Mucosa of stomach (tissue), 1 donor: ENCODE data around the gene GPC6.

Experiments
- H3K27me3 ChIP-seq: one replicate; pipeline ENCODE4 v1.7.0; 2013; ENCODE audit warnings: mild to moderate bottlenecking, low read length; ENCODE audit not compliant: control insufficient read depth, insufficient read depth
- H3K36me3 ChIP-seq: one replicate; pipeline ENCODE4 v1.7.0; 2013; ENCODE audit warnings: low read length; ENCODE audit not compliant: control insufficient read depth, insufficient read depth
- H3K4me1 ChIP-seq: one replicate; pipeline ENCODE4 v1.7.0; 2013; ENCODE audit warnings: mild to moderate bottlenecking, low read length; ENCODE audit not compliant: control insufficient read depth, insufficient read depth
- H3K4me3 ChIP-seq: one replicate; pipeline ENCODE4 v1.7.0; 2013; ENCODE audit warnings: low read length
- H3K9ac ChIP-seq: one replicate; pipeline ENCODE4 v1.7.0; 2013; ENCODE audit warnings: mild to moderate bottlenecking, low read length, moderate library complexity
- H3K9me3 ChIP-seq: one replicate; pipeline ENCODE4 v1.7.0; 2013; ENCODE audit warnings: mild to moderate bottlenecking, low read length, moderate library complexity; ENCODE audit not compliant: control insufficient read depth
- donor health status: Pancreatic carcinoma.

The GPC6 gene

DNA sequence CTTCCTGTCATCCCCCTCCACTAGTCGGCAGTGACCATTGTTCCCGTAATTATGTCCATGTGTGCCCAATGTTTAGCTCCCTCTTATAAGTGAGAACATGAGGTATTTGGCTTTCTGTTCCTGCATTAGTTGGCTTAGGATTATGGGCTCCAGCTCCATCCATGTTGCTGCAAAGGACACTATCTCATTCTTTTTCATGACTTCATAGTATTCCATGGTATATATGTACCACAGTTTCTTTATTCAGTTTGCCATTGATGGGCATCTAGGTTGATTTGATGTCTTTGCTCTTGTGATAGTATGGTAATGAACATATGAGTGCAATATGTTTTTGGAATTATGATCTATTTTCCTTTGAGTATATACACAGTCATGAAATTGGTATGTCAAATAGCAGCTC, 730.8 kb downstream of the GPC6 start:
- Histone ChIP-seq H3K4me1 (no peaks in the 10 kb centered on the region), H3K4me3 (no peak overlapping the region), H3K27me3 (no peaks in the 10 kb centered on the region), H3K36me3 (no peaks in the 10 kb centered on the region), H3K9ac (no peak overlapping the region), H3K9me3 (no peaks in the 10 kb centered on the region)

DNA sequence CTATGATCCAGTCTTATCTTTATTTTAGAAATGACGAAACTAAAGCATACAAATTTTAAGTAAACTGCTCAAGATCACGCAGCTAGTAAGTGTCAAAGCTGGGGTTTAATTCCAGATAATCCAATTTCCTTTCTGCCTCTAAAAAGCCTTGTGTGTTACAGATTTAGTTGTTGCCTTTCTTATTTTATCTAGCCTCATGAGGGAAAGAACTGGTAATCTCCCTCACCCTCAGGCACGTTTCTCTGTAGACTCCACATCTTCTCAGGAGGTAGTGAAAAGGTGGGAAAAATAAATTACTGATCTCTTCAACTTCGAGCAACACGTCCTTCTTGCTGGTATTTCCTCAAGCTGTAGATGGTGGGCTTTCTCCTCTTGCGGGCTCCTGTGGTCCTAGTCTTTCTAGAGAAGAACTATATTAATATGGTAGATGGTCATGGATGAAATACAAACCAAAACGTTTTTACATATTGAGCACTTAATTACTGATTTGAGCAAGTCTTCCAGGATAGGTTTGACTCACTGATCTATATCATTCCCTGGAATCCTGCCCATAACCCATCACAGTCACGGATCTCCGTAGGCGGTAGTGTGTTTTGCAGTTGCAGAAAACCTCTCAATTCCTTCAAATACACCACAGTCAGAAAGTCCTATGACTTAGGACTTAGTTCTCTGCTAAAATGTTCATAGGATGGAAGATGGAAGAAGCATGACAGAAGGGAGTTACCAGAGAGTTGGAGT, 733.4 kb downstream of the GPC6 start:
- Histone ChIP-seq H3K9me3 (no peaks in the 10 kb centered on the region), H3K4me1 (no peaks in the 10 kb centered on the region), H3K4me3 (no peak overlapping the region), H3K9ac (no peak overlapping the region), H3K36me3 (no peaks in the 10 kb centered on the region), H3K27me3 (no peaks in the 10 kb centered on the region)

- no peak overlapping the region for H3K9ac ChIP-seq
- H3K4me3 ChIP-seq = no peak overlapping the region
- no peaks in the 10 kb centered on the region for H3K27me3 ChIP-seq
- no peaks in the 10 kb centered on the region for H3K4me1 ChIP-seq
- no peaks in the 10 kb centered on the region for H3K9me3 ChIP-seq
- H3K36me3 ChIP-seq = no peaks in the 10 kb centered on the region
These were observed 736.9 kb downstream of the GPC6 start for GRCh38 chr13:93963266-93964145.

DNA sequence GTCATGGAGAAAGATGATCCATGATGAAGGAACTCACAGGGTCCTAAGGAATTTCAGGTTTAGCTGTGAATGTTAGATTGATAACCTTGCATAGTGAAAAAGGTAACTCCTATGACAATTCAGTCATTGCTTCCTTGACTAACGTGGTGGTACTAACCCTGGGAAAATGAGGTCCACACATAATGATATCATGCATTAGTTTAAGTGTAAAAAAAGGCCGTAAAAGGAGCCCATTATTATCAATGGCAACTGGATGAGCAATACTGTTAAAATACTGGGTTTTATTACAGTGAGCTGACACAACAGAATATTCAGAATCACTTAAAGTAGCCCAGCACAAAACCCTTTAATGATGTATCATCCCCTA, 737.5 kb downstream of the GPC6 start:
- no peak overlapping the region for H3K4me3 ChIP-seq
- no peaks in the 10 kb centered on the region for H3K4me1 ChIP-seq
- H3K9ac ChIP-seq = no peak overlapping the region
- no peaks in the 10 kb centered on the region for H3K9me3 ChIP-seq
- H3K36me3 ChIP-seq = no peaks in the 10 kb centered on the region
- H3K27me3 ChIP-seq = no peaks in the 10 kb centered on the region

DNA sequence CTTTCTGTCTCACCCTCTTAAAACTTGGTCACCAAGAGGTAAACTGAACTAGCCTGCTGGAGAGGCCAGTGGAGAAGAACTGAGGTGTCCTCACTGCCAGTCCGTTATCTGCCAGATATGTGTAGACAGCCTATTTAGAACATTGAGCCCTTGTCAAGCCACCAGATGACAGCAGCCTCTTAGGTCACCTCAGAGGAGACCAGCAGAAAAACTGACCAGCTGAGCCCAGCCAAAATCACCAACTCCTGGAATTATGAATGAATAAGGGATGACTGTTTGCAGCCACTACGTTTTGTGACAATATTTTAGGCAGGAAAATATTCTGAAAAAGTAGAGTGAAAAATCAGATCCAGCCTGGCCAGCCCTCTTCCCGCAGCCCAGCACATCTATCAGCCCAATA, 739.0 kb downstream of the GPC6 start:
- H3K4me3 ChIP-seq = no peak overlapping the region
- H3K36me3 ChIP-seq = no peaks in the 10 kb centered on the region
- no peak overlapping the region for H3K9ac ChIP-seq
- no peaks in the 10 kb centered on the region for H3K9me3 ChIP-seq
- no peaks in the 10 kb centered on the region for H3K27me3 ChIP-seq
- no peaks in the 10 kb centered on the region for H3K4me1 ChIP-seq

GRCh38 chr13:93966267-93966936, 739.8 kb downstream of the GPC6 start:
- Histone ChIP-seq H3K4me3 (no peak overlapping the region), H3K9ac (no peak overlapping the region), H3K9me3 (no peaks in the 10 kb centered on the region), H3K27me3 (no peaks in the 10 kb centered on the region), H3K4me1 (no peaks in the 10 kb centered on the region), H3K36me3 (no peaks in the 10 kb centered on the region)

GRCh38 chr13:93967286-93967685, 740.7 kb downstream of the GPC6 start:
- Histone ChIP-seq H3K36me3 (no peaks in the 10 kb centered on the region), H3K4me3 (no peak overlapping the region), H3K9ac (no peak overlapping the region), H3K27me3 (no peaks in the 10 kb centered on the region), H3K9me3 (no peaks in the 10 kb centered on the region), H3K4me1 (no peaks in the 10 kb centered on the region)

DNA sequence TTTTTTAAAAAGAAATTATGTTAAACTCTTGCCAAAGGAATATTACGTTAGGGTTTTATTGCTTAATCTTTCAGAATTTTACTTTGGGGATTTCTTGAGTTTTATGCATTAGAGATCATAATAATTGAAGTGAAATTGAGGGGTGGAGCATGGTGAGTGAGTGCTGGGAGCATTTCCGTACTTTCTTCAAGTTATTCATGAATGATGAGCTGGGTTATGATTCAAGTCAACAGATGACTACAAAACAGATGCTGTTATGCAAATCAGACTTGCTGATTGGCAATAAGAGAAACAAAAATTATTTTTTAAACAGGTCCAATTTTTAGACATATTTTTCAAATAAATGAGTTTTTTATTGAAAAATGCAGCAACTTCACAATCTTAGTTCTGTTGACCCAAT, 748.6 kb downstream of the GPC6 start:
- no peaks in the 10 kb centered on the region for H3K27me3 ChIP-seq
- no peak overlapping the region for H3K9ac ChIP-seq
- H3K4me3 ChIP-seq = no peak overlapping the region
- H3K9me3 ChIP-seq = no peaks in the 10 kb centered on the region
- no peaks in the 10 kb centered on the region for H3K4me1 ChIP-seq
- H3K36me3 ChIP-seq = no peaks in the 10 kb centered on the region

GRCh38 chr13:93976528-93976927, 749.9 kb downstream of the GPC6 start:
- no peaks in the 10 kb centered on the region for H3K9me3 ChIP-seq
- H3K4me3 ChIP-seq = no peak overlapping the region
- no peak overlapping the region for H3K9ac ChIP-seq
- no peaks in the 10 kb centered on the region for H3K27me3 ChIP-seq
- H3K4me1 ChIP-seq = no peaks in the 10 kb centered on the region
- H3K36me3 ChIP-seq = no peaks in the 10 kb centered on the region

GRCh38 chr13:93977986-93978385, 751.4 kb downstream of the GPC6 start:
- Histone ChIP-seq H3K4me3 (no peak overlapping the region), H3K9ac (no peak overlapping the region), H3K9me3 (no peaks in the 10 kb centered on the region), H3K27me3 (no peaks in the 10 kb centered on the region), H3K36me3 (no peaks in the 10 kb centered on the region), H3K4me1 (no peaks in the 10 kb centered on the region)

- no peak overlapping the region for H3K9ac ChIP-seq
- H3K27me3 ChIP-seq = no peaks in the 10 kb centered on the region
- H3K4me1 ChIP-seq = no peaks in the 10 kb centered on the region
- no peaks in the 10 kb centered on the region for H3K36me3 ChIP-seq
- H3K4me3 ChIP-seq = no peak overlapping the region
- H3K9me3 ChIP-seq = no peaks in the 10 kb centered on the region
These were observed 754.9 kb downstream of the GPC6 start for GRCh38 chr13:93981426-93981977.
